ENCODE results near the gene MED16.

DNA sequence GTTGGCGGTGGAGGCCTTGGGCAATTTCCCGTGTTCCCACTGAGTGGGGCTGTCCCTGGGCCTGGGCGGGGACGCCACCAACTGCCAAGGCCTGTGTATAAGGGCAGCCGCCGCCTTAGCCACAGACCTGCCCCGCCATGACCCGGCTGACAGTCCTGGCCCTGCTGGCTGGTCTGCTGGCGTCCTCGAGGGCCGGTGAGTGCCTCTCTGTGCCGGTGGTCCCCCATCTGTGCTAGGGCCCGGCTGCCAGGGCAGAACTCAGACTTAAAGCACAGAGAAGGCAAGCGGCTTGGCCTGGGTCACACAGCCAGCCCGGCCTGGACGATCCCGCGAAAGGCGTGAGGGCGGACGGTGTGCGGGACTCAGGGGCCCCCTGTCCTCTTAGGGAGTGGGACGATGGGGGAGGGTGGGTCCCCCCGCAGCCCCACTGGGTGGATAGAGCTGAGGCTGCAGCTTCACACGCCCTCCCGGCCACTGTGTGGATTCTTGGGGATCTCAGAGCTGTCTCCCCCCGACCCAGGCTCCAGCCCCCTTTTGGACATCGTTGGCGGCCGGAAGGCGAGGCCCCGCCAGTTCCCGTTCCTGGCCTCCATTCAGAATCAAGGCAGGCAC lies 65.2 kb downstream of the MED16 start, which contains the start of gene AZU1:
- TF ChIP-seq ZNF75D (CRISPR knock-in tag; IDR thresholded peaks at IDR 0.05; ENCODE audit: borderline replicate concordance) = no peak
- TF ChIP-seq KAT7 (CRISPR knock-in tag; IDR thresholded peaks at IDR 0.05; ENCODE audit: borderline replicate concordance) = no peak
- no peak for TF ChIP-seq FOXC1 (CRISPR knock-in tag; IDR thresholded peaks at IDR 0.05; ENCODE audit: borderline replicate concordance)
- TF ChIP-seq, protein P1, sequence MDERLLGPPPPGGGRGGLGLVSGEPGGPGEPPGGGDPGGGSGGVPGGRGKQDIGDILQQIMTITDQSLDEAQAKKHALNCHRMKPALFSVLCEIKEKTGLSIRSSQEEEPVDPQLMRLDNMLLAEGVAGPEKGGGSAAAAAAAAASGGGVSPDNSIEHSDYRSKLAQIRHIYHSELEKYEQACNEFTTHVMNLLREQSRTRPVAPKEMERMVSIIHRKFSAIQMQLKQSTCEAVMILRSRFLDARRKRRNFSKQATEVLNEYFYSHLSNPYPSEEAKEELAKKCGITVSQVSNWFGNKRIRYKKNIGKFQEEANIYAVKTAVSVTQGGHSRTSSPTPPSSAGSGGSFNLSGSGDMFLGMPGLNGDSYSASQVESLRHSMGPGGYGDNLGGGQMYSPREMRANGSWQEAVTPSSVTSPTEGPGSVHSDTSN (CRISPR knock-in tag; IDR thresholded peaks at IDR 0.05) = no peak
